HEK293 (cell line): ENCODE data around the gene NUDT21.

Experiments used
- BCL11B ChIP-seq: fragments of 450-650 bp; formaldehyde crosslinking; IDR thresholded peaks from 2 replicates; pipeline ENCODE4 v1.5.1; 2016; ENCODE audit warnings: low read depth, missing biosample characterization, missing genetic modification characterization
- MEIS1 ChIP-seq: sonication (generic); formaldehyde crosslinking; IDR thresholded peaks from 2 replicates; pipeline ENCODE4 v1.8.1; 2022; ENCODE audit warnings: missing genetic modification reagents, mild to moderate bottlenecking, borderline replicate concordance
- RBAK ChIP-seq: fragments of 450-650 bp; formaldehyde crosslinking; IDR thresholded peaks from 2 replicates; pipeline ENCODE4 v1.5.1; 2016; ENCODE audit warnings: missing biosample characterization, missing genetic modification characterization
- ZNF248 ChIP-seq: fragments of 450-650 bp; formaldehyde crosslinking; IDR thresholded peaks from 2 replicates; pipeline ENCODE4 v1.5.1; 2017; ENCODE audit warnings: missing biosample characterization, missing genetic modification characterization
- ZNF426 ChIP-seq: fragments of 450-650 bp; formaldehyde crosslinking; IDR thresholded peaks from 2 replicates; pipeline ENCODE4 v1.5.1; 2017; ENCODE audit warnings: missing biosample characterization, missing genetic modification characterization, mild to moderate bottlenecking, inconsistent platforms, moderate library complexity
- ZNF514 ChIP-seq: fragments of 450-650 bp; formaldehyde crosslinking; IDR thresholded peaks from 2 replicates; pipeline ENCODE4 v1.5.1; 2016; ENCODE audit warnings: missing biosample characterization, missing genetic modification characterization
- ZNF610 ChIP-seq: fragments of 450-650 bp; formaldehyde crosslinking; IDR thresholded peaks from 2 replicates; pipeline ENCODE4 v1.5.1; 2016; ENCODE audit warnings: missing biosample characterization, missing genetic modification characterization, borderline replicate concordance
- ZNF664 ChIP-seq: fragments of 450-650 bp; formaldehyde crosslinking; IDR thresholded peaks from 2 replicates; pipeline ENCODE4 v1.5.1; 2016; ENCODE audit warnings: missing biosample characterization, missing genetic modification characterization
- TF ChIP-seq, protein P1 (sequence below): fragments of 450-650 bp; formaldehyde crosslinking; IDR thresholded peaks from 2 replicates; pipeline ENCODE4 v1.5.1; 2016; ENCODE audit warnings: missing biosample characterization, missing genetic modification characterization
- TF ChIP-seq, protein P2 (sequence below): fragments of 450-650 bp; formaldehyde crosslinking; IDR thresholded peaks from 2 replicates; pipeline ENCODE4 v1.5.1; 2016; ENCODE audit warnings: missing biosample characterization, missing genetic modification characterization
- TF ChIP-seq, protein P3 (sequence below): fragments of 450-650 bp; formaldehyde crosslinking; IDR thresholded peaks from 2 replicates; pipeline ENCODE4 v1.5.1; 2016; ENCODE audit warnings: missing biosample characterization, missing genetic modification characterization
- TF ChIP-seq, protein P4 (sequence below): fragments of 450-650 bp; formaldehyde crosslinking; IDR thresholded peaks from 2 replicates; pipeline ENCODE4 v1.5.1; 2016; ENCODE audit warnings: missing biosample characterization, missing genetic modification characterization
- TF ChIP-seq, protein P5 (sequence below): fragments of 450-650 bp; formaldehyde crosslinking; IDR thresholded peaks from 2 replicates; pipeline ENCODE4 v1.5.1; 2016; ENCODE audit warnings: missing biosample characterization, missing genetic modification characterization, low read depth

DNA sequence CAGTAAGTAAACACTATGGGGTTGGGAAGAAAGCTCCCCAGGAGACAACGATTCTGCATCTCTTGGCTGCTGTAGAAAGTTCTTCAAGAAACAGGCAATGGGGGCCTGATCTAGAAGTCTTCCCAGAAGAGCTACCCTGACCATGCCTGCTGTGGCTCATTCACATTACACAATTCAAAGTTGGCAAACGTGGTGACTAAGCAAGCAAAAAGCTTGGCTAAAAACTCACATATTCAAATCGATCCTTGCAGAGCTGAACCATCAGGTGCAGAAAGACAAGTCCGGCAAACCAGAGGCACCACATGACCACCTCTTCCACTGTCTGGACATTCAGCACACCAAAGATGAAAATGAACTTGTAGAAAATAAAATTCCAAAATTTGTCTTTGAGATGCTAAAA is 41.9 kb downstream of the NUDT21 start:
- no peak for TF ChIP-seq MEIS1
- TF ChIP-seq, protein P1, sequence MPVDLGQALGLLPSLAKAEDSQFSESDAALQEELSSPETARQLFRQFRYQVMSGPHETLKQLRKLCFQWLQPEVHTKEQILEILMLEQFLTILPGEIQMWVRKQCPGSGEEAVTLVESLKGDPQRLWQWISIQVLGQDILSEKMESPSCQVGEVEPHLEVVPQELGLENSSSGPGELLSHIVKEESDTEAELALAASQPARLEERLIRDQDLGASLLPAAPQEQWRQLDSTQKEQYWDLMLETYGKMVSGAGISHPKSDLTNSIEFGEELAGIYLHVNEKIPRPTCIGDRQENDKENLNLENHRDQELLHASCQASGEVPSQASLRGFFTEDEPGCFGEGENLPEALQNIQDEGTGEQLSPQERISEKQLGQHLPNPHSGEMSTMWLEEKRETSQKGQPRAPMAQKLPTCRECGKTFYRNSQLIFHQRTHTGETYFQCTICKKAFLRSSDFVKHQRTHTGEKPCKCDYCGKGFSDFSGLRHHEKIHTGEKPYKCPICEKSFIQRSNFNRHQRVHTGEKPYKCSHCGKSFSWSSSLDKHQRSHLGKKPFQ (tag by site-specific recombination) = no peak
- no peak for TF ChIP-seq ZNF664 (tag by site-specific recombination)
- no peak for TF ChIP-seq ZNF248 (tag by site-specific recombination)
- TF ChIP-seq, protein P2, sequence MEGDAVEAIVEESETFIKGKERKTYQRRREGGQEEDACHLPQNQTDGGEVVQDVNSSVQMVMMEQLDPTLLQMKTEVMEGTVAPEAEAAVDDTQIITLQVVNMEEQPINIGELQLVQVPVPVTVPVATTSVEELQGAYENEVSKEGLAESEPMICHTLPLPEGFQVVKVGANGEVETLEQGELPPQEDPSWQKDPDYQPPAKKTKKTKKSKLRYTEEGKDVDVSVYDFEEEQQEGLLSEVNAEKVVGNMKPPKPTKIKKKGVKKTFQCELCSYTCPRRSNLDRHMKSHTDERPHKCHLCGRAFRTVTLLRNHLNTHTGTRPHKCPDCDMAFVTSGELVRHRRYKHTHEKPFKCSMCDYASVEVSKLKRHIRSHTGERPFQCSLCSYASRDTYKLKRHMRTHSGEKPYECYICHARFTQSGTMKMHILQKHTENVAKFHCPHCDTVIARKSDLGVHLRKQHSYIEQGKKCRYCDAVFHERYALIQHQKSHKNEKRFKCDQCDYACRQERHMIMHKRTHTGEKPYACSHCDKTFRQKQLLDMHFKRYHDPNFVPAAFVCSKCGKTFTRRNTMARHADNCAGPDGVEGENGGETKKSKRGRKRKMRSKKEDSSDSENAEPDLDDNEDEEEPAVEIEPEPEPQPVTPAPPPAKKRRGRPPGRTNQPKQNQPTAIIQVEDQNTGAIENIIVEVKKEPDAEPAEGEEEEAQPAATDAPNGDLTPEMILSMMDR (tag by site-specific recombination) = no peak
- TF ChIP-seq, protein P3, sequence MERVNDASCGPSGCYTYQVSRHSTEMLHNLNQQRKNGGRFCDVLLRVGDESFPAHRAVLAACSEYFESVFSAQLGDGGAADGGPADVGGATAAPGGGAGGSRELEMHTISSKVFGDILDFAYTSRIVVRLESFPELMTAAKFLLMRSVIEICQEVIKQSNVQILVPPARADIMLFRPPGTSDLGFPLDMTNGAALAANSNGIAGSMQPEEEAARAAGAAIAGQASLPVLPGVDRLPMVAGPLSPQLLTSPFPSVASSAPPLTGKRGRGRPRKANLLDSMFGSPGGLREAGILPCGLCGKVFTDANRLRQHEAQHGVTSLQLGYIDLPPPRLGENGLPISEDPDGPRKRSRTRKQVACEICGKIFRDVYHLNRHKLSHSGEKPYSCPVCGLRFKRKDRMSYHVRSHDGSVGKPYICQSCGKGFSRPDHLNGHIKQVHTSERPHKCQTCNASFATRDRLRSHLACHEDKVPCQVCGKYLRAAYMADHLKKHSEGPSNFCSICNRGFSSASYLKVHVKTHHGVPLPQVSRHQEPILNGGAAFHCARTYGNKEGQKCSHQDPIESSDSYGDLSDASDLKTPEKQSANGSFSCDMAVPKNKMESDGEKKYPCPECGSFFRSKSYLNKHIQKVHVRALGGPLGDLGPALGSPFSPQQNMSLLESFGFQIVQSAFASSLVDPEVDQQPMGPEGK (tag by site-specific recombination) = no peak
- TF ChIP-seq BCL11B (tag by site-specific recombination) = no peak
- TF ChIP-seq ZNF610 = no peak
- no peak for TF ChIP-seq RBAK (tag by site-specific recombination)
- TF ChIP-seq ZNF514 (tag by site-specific recombination) = no peak
- TF ChIP-seq, protein P4, sequence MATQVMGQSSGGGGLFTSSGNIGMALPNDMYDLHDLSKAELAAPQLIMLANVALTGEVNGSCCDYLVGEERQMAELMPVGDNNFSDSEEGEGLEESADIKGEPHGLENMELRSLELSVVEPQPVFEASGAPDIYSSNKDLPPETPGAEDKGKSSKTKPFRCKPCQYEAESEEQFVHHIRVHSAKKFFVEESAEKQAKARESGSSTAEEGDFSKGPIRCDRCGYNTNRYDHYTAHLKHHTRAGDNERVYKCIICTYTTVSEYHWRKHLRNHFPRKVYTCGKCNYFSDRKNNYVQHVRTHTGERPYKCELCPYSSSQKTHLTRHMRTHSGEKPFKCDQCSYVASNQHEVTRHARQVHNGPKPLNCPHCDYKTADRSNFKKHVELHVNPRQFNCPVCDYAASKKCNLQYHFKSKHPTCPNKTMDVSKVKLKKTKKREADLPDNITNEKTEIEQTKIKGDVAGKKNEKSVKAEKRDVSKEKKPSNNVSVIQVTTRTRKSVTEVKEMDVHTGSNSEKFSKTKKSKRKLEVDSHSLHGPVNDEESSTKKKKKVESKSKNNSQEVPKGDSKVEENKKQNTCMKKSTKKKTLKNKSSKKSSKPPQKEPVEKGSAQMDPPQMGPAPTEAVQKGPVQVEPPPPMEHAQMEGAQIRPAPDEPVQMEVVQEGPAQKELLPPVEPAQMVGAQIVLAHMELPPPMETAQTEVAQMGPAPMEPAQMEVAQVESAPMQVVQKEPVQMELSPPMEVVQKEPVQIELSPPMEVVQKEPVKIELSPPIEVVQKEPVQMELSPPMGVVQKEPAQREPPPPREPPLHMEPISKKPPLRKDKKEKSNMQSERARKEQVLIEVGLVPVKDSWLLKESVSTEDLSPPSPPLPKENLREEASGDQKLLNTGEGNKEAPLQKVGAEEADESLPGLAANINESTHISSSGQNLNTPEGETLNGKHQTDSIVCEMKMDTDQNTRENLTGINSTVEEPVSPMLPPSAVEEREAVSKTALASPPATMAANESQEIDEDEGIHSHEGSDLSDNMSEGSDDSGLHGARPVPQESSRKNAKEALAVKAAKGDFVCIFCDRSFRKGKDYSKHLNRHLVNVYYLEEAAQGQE = no peak
- TF ChIP-seq, protein P5, sequence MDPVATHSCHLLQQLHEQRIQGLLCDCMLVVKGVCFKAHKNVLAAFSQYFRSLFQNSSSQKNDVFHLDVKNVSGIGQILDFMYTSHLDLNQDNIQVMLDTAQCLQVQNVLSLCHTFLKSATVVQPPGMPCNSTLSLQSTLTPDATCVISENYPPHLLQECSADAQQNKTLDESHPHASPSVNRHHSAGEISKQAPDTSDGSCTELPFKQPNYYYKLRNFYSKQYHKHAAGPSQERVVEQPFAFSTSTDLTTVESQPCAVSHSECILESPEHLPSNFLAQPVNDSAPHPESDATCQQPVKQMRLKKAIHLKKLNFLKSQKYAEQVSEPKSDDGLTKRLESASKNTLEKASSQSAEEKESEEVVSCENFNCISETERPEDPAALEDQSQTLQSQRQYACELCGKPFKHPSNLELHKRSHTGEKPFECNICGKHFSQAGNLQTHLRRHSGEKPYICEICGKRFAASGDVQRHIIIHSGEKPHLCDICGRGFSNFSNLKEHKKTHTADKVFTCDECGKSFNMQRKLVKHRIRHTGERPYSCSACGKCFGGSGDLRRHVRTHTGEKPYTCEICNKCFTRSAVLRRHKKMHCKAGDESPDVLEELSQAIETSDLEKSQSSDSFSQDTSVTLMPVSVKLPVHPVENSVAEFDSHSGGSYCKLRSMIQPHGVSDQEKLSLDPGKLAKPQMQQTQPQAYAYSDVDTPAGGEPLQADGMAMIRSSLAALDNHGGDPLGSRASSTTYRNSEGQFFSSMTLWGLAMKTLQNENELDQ (tag by site-specific recombination) = no peak
- no peak for TF ChIP-seq ZNF426 (tag by site-specific recombination)
